SK-N-SH treated with all-trans-retinoic acid at 6 μM for 48 hours (cell line): ENCODE data around the gene TPM1.

Experiments used
- ARNTL ChIP-seq: fragments of 450-650 bp; formaldehyde crosslinking; IDR thresholded peaks from 2 replicates; pipeline ENCODE4 v1.5.0; 2020; ENCODE audit warnings: low read depth, mild to moderate bottlenecking, moderate library complexity, borderline replicate concordance
- BACH2 ChIP-seq: fragments of 250-450 bp; sonication (Bioruptor Pico); IDR thresholded peaks from 2 replicates; pipeline ENCODE4 v1.9.0; 2021; ENCODE audit warnings: mild to moderate bottlenecking, borderline replicate concordance
- ISL1 ChIP-seq: fragments of 250-450 bp; sonication (Bioruptor Pico); IDR thresholded peaks from 2 replicates; pipeline ENCODE4 v2.1.2; 2022; ENCODE audit warnings: mild to moderate bottlenecking, moderate library complexity
- POU6F1 ChIP-seq: fragments of 250-450 bp; sonication (Bioruptor Pico); IDR thresholded peaks from 2 replicates; pipeline ENCODE4 v1.8.0; 2021; ENCODE audit warnings: low read depth, mild to moderate bottlenecking, moderate library complexity, borderline replicate concordance
- TSHZ2 ChIP-seq: fragments of 250-450 bp; sonication (Bioruptor Pico); IDR thresholded peaks from 2 replicates; pipeline ENCODE4 v1.5.0; 2020; ENCODE audit warnings: mild to moderate bottlenecking, moderate library complexity
- ZFP30 ChIP-seq: fragments of 450-650 bp; formaldehyde crosslinking; IDR thresholded peaks from 2 replicates; pipeline ENCODE4 v1.5.0; 2022; ENCODE audit warnings: mild to moderate bottlenecking, moderate library complexity
- ZNF565 ChIP-seq: fragments of 450-650 bp; formaldehyde crosslinking; conservative IDR thresholded peaks from 2 replicates; pipeline ENCODE4 v1.5.0; 2020; ENCODE audit warnings: low read depth, mild to moderate bottlenecking, moderate library complexity
- ZNF70 ChIP-seq: fragments of 450-650 bp; formaldehyde crosslinking; IDR thresholded peaks from 2 replicates; pipeline ENCODE4 v1.5.0; 2020; ENCODE audit warnings: mild to moderate bottlenecking, moderate library complexity
- ZNF8 ChIP-seq: fragments of 450-650 bp; formaldehyde crosslinking; IDR thresholded peaks from 2 replicates; pipeline ENCODE4 v1.5.0; 2020; ENCODE audit warnings: mild to moderate bottlenecking, moderate library complexity

- TF ChIP-seq TSHZ2 (no peak), BACH2 (CRISPR knock-in tag) (no peak), ZNF8 (CRISPR knock-in tag) (no peak), POU6F1 (CRISPR knock-in tag) (no peak), ZNF565 (CRISPR knock-in tag) (no peak), ZFP30 (CRISPR knock-in tag) (no peak), ISL1 (no peak), ARNTL (no peak), ZNF70 (CRISPR knock-in tag) (no peak)
Observed at GRCh38 chr15:63070681-63071129, 28.2 kb downstream of the TPM1 start.
